ENCODE measurements around the gene PPP6R3. TPM values are rescaled to one million over a fixed set of nuclear protein-coding genes. Genes with fewer than 3 reads are reported as not detected.

The PPP6R3 gene
- polyA plus RNA-seq, 1 donor from 2014 or later = 111 TPM

GRCh38 chr11:68449951-68450350 is 10.6 kb upstream of the PPP6R3 start:
- H2AFZ ChIP-seq (ENCODE audit: low read depth, low read length) = no peak overlapping the region
- no peak overlapping the region for H3K27ac ChIP-seq (ENCODE audit: low read length)
- TF ChIP-seq MXI1 (conservative IDR thresholded peaks at IDR 0.05; ENCODE audit: poor library complexity, severe bottlenecking) (no peak), POLR2AphosphoS5 (IDR thresholded peaks at IDR 0.05) (no peak), EP300 (conservative IDR thresholded peaks at IDR 0.05; ENCODE audit: poor library complexity, severe bottlenecking) (no peak), SMC3 (conservative IDR thresholded peaks at IDR 0.05; ENCODE audit: poor library complexity) (no peak), EZH2 (IDR thresholded peaks at IDR 0.05; ENCODE audit: borderline replicate concordance, insufficient read depth, low read length, poor library complexity, severe bottlenecking) (no peak), RAD21 (conservative IDR thresholded peaks at IDR 0.05) (no peak), TAF1 (IDR thresholded peaks at IDR 0.05; ENCODE audit: low read depth) (no peak)
- TF ChIP-seq, protein P1, sequence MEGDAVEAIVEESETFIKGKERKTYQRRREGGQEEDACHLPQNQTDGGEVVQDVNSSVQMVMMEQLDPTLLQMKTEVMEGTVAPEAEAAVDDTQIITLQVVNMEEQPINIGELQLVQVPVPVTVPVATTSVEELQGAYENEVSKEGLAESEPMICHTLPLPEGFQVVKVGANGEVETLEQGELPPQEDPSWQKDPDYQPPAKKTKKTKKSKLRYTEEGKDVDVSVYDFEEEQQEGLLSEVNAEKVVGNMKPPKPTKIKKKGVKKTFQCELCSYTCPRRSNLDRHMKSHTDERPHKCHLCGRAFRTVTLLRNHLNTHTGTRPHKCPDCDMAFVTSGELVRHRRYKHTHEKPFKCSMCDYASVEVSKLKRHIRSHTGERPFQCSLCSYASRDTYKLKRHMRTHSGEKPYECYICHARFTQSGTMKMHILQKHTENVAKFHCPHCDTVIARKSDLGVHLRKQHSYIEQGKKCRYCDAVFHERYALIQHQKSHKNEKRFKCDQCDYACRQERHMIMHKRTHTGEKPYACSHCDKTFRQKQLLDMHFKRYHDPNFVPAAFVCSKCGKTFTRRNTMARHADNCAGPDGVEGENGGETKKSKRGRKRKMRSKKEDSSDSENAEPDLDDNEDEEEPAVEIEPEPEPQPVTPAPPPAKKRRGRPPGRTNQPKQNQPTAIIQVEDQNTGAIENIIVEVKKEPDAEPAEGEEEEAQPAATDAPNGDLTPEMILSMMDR (IDR thresholded peaks at IDR 0.05; ENCODE audit: poor library complexity, severe bottlenecking) = no peak
- TF ChIP-seq, protein P2, sequence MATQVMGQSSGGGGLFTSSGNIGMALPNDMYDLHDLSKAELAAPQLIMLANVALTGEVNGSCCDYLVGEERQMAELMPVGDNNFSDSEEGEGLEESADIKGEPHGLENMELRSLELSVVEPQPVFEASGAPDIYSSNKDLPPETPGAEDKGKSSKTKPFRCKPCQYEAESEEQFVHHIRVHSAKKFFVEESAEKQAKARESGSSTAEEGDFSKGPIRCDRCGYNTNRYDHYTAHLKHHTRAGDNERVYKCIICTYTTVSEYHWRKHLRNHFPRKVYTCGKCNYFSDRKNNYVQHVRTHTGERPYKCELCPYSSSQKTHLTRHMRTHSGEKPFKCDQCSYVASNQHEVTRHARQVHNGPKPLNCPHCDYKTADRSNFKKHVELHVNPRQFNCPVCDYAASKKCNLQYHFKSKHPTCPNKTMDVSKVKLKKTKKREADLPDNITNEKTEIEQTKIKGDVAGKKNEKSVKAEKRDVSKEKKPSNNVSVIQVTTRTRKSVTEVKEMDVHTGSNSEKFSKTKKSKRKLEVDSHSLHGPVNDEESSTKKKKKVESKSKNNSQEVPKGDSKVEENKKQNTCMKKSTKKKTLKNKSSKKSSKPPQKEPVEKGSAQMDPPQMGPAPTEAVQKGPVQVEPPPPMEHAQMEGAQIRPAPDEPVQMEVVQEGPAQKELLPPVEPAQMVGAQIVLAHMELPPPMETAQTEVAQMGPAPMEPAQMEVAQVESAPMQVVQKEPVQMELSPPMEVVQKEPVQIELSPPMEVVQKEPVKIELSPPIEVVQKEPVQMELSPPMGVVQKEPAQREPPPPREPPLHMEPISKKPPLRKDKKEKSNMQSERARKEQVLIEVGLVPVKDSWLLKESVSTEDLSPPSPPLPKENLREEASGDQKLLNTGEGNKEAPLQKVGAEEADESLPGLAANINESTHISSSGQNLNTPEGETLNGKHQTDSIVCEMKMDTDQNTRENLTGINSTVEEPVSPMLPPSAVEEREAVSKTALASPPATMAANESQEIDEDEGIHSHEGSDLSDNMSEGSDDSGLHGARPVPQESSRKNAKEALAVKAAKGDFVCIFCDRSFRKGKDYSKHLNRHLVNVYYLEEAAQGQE (IDR thresholded peaks at IDR 0.05; ENCODE audit: borderline replicate concordance) = no peak
- no peaks in the 10 kb centered on the region for H3K9me3 ChIP-seq (ENCODE audit: low read length)
- H4K20me1 ChIP-seq (ENCODE audit: insufficient read depth) = no peaks in the 10 kb centered on the region
- H3K9ac ChIP-seq (ENCODE audit: low read length) = no peak overlapping the region
- H3K9me2 ChIP-seq (ENCODE audit: insufficient read depth, low read length) = no peaks in the 10 kb centered on the region
- no peak overlapping the region for H3K4me3 ChIP-seq (ENCODE audit: low read length)
- H3K79me2 ChIP-seq (replicated peaks; ENCODE audit: insufficient read depth, low read length) = no peaks in the 10 kb centered on the region
- H3K4me2 ChIP-seq (ENCODE audit: low read length) = no peak overlapping the region
- H3K36me3 ChIP-seq (ENCODE audit: insufficient read depth, low read length) = no peaks in the 10 kb centered on the region
- H3K27me3 ChIP-seq (ENCODE audit: insufficient read depth, low read depth, low read length) = no peaks in the 10 kb centered on the region
- no peaks in the 10 kb centered on the region for H3F3A ChIP-seq (ENCODE audit: insufficient read depth, low read length, poor library complexity, severe bottlenecking)

- no peaks in the 10 kb centered on the region for H3K9me2 ChIP-seq (ENCODE audit: insufficient read depth, low read length)
- no peaks in the 10 kb centered on the region for H3F3A ChIP-seq (ENCODE audit: insufficient read depth, low read length, poor library complexity, severe bottlenecking)
- no peak overlapping the region for H3K9ac ChIP-seq (ENCODE audit: low read length)
- H4K20me1 ChIP-seq (ENCODE audit: insufficient read depth) = no peaks in the 10 kb centered on the region
- no peaks in the 10 kb centered on the region for H3K36me3 ChIP-seq (ENCODE audit: insufficient read depth, low read length)
- no peak overlapping the region for H3K4me3 ChIP-seq (ENCODE audit: low read length)
- TF ChIP-seq EP300 (conservative IDR thresholded peaks at IDR 0.05; ENCODE audit: poor library complexity, severe bottlenecking) (no peak), MXI1 (conservative IDR thresholded peaks at IDR 0.05; ENCODE audit: poor library complexity, severe bottlenecking) (no peak), EZH2 (IDR thresholded peaks at IDR 0.05; ENCODE audit: borderline replicate concordance, insufficient read depth, low read length, poor library complexity, severe bottlenecking) (no peak), SMC3 (conservative IDR thresholded peaks at IDR 0.05; ENCODE audit: poor library complexity) (no peak)
- TF ChIP-seq, protein P1 (IDR thresholded peaks at IDR 0.05; ENCODE audit: poor library complexity, severe bottlenecking) = no peak
- no peak overlapping the region for H3K4me2 ChIP-seq (ENCODE audit: low read length)
- no peaks in the 10 kb centered on the region for H3K9me3 ChIP-seq (ENCODE audit: low read length)
- H3K27ac ChIP-seq (ENCODE audit: low read length) = no peak overlapping the region
- no peaks in the 10 kb centered on the region for H3K27me3 ChIP-seq (ENCODE audit: insufficient read depth, low read depth, low read length)
- H3K79me2 ChIP-seq (replicated peaks; ENCODE audit: insufficient read depth, low read length) = no peaks in the 10 kb centered on the region
- H2AFZ ChIP-seq (ENCODE audit: low read depth, low read length) = no peak overlapping the region
Observed at GRCh38 chr11:68450711-68451110, 9.8 kb upstream of the PPP6R3 start.

Measured in neural cell (in vitro differentiated cells).